ENCODE results near the gene RAB3B. TPM values are rescaled to one million over a fixed set of nuclear protein-coding genes. Genes with fewer than 3 reads are reported as not detected.
"Not testable (repeated sequence)": the region's sequence is repeated elsewhere in the genome, so short reads cannot be mapped to it uniquely, and the experiment has no call there.

Gene RAB3B
- total RNA-seq, 1 donor from 2014 or later, result not detected

DNA sequence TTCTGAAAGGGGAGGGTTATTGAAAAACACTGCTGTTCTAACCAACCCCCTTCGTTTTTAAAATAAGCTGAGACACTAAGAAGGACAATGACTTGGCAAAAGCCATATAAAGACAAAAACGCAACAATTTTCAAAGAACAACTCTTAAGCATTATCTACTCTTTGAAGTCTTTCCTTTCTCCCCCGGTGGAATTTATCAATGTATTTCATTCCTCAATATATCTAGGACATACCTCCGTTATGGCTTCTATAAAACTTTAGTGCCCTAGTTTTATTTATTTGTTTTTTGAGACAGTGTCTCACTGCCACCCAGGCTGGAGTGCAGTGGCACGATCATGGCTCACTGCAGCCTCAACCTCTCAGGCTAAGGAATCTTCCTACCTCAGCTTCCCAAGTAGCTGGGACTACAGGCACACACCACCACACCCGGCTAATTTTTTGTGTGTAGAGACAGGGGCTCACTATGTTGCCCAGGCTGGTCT lies 115.2 kb downstream of the RAB3B start:
- no peak for DNase-seq (ENCODE audit: low spot score)

DNA sequence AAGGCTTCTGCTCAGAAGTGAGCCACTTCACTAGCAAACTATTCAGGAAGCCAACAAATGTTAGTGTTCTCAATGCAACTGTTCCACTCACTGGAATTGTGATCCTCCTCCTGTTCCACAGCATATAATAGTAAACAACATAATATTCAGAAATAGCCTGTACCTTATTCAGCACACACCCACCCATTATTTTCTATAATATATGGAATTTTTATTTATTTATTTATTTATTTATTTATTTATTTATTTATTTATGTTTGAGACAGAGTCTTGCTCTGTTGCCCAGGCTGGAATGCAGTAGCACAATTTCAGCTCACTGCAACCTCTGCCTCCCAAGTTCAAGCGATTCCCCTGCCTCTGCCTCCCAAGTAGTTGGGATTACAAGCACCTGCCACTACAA lies 117.2 kb downstream of the RAB3B start:
- DNase-seq (ENCODE audit: low spot score), result not testable (repeated sequence)

DNA sequence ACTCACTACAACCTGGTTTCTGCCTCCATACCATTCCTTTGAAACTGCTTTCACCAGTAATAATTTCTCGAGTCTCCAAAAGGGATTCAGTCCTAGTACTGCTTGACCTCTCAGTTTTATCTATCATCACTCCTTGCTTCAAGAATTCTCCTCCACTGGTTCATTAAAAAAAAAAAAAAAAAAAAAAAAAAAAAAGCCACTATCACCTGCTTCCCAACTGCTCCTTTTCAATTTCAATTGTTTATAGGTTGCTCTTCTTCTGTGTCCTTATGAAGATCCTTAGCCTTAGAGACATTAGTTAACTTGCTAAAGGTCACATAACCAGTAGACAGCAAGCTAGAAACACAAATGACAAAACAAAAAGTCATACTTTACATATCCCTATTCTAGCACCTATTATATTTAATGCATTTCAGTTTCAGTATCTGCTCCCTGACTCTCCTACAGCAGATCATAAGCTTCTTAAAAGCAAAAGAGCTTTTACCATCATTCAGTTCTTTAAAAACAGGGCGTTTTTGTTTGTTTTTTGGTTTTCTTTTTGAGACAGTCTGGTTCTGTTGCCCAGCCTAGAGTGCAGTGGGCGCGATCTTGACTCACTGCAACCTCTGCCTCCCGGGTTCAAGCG lies 119.0 kb downstream of the RAB3B start:
- DNase-seq (ENCODE audit: low spot score), result no peak

DNA sequence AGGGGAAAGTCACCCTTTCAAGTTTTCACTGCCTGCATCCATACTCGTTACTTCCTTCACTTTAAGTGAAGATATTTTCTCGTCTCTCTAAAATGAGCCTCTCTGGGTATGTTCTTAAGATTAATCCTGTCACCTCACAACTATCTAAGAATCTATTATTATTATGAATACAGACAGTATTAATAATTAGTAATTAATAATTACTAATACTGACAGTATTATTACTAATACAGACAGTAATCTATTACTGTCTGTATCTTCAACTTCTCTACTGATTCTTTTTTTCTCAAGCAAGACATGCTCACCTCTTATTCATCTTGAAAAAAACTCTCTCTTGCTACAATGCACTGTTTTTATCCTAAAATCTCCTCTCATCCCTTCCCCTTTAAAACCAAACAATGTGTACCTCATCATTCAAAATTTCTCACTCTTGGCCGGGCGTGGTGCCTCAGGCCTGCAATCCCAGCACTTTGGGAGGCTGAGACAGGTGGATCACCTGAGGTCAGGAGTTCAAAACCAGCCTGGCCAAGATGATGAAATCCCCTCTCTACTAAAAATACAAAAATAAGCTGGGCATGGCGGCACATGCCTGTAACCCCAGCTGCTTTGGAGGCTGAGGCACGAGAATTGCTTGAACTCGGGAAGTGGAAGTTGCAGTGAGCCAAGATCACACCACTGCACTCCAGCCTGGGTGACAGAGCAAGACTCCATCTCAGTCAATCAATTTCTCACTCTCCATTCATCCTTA lies 119.7 kb downstream of the RAB3B start:
- DNase-seq (ENCODE audit: low spot score), result no peak

DNA sequence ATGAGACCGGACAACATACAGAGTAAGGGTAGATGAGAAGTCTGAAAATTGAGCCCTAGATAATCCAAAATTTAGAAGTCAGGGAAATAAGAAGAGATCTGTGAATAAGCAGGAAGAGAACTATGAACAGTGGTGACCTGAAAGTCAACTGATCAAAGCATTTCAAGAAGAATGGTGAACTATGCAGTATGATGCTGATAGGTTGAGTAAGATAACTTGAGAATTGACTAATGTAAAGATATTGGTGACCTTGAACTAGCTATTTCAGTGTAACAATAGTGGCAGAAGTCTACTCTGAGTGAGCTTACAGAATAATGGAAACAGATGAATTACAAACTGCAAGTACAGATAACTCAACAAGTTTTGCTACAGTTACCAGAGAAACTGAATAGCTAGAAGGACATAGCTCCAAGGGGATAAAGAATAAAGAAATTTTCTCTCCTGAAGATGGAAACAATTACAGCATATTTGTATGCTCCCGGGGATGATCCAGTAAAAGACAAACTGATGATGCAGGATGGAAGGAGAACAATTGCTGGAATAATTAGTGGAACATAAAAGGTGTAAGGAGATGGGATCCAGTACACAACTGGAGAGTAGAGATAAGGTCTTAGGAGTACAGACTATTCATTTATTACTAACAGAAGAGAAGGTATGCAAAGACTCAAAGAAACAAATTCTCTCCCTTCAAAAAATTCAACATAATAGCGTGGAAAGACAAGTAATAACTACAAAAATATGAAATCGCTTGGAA lies 122.8 kb downstream of the RAB3B start:
- no peak for DNase-seq (ENCODE audit: low spot score)

DNA sequence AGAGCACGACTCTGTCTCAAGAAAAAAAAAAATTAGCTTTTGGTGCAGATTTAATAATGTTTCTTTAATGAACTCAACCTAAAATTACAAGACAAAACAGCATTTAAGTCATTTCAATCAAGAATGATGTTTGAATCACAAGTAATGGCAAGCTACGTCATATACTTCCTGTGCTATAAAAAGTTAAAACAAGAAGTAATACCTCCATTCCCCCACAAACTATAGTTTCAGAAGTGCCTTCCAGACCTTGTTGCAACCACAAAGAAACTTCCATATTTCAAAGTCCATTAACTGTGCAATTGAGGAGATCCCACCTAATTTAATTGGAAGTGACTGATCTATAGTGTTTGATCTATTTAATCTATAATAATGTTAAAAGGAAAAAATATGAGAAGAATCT lies 127.1 kb downstream of the RAB3B start:
- no peak for DNase-seq (ENCODE audit: low spot score)

DNA sequence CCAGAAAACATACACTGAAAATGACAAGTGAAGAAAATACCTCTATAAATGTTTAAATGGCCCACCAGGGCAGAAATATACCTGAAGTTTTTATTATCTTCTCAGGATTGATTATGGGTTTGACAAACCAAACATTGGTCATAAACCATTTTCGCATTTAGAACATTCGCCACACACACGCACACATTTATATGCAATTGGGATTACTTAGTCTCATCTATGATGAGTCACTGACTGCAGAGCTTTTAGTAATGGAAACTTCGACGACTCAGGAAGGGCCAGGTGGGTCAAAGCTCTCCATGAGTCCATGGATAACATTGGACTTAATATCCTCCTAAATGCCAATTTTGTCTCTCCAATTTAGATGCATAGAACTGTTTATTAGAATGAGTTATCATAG lies 128.8 kb downstream of the RAB3B start:
- no peak for DNase-seq (ENCODE audit: low spot score)

DNA sequence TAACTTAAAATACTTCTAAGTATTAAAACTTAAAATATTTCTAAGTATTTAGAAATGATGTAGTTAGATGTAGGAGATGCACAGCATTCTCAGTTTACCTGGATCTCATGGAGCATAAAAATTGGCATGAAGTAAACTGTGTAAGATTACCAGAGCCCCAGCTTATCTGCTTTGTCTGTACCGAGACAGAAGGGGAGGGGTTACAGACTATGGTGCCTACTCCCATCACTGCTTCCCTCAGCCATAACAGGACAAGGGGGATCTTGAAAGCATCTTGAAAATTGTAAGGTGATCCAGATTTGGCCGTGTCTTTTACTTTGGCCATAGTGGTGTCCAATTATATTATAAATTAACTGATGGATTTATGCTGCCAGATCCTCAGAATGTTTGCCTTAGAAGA lies 130.8 kb downstream of the RAB3B start:
- no peak for DNase-seq (ENCODE audit: low spot score)

DNA sequence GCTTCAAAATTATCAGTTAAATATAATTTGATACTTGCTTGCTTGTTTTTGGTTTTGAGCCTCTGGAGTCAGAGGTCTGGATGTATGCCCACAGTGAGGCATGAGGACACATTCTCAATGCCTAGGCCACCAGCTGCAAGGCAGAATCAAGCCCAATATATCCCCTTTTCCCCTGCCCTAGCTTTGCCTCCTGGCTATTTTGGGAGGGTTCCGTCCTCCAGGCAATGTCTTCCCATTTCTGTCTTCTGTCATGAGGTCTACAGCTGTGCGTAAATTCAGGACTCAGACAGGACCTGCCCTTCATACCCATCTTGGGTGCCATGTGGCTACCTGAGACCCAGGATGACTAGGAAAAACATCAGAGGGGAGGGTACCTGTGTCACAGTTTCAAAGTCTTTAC lies 131.2 kb downstream of the RAB3B start:
- no peak for DNase-seq (ENCODE audit: low spot score)

DNA sequence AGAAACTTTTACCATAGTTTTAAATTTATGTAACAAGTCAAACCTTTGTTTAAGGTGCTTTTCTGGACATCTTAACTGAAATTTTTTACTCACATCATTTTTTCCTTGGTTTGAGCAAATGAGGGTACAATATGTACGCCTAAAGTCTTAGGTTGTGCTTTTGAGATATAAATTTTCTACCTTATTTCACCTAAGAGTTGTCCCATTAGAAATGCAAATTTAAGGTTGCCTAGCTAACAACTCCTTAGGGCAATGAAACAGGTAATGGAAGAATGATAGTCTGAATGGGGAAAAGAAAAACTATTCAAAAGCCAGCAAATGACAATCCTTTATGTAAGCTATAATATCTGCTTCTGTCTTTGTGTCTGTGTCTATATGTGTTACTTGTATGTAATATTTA lies 131.6 kb downstream of the RAB3B start:
- no peak for DNase-seq (ENCODE audit: low spot score)

Other genes starting within 250 kb of the RAB3B start
- gene NRDC, start 112.0 kb downstream of the RAB3B start, total RNA-seq, result 129 TPM
- 9.7 TPM for gene KTI12, start 43.1 kb upstream of the RAB3B start, total RNA-seq
- gene TXNDC12, start 64.5 kb upstream of the RAB3B start, total RNA-seq, result 36.4 TPM
- gene BTF3L4, start 65.6 kb upstream of the RAB3B start, total RNA-seq, result 42.1 TPM
- 21.1 TPM for gene ZFYVE9, start 151.4 kb upstream of the RAB3B start, total RNA-seq